GM21825 (cell line): ENCODE measurements around the gene KIF6.

Experiments
- ATAC-seq: cut with Tn5 transposase; IDR thresholded peaks from one replicate; pipeline ENCODE4 v1.9.1; 2021; ENCODE audit warnings: mild to moderate bottlenecking, moderate library complexity; ENCODE audit not compliant: unreplicated experiment

The KIF6 gene

DNA sequence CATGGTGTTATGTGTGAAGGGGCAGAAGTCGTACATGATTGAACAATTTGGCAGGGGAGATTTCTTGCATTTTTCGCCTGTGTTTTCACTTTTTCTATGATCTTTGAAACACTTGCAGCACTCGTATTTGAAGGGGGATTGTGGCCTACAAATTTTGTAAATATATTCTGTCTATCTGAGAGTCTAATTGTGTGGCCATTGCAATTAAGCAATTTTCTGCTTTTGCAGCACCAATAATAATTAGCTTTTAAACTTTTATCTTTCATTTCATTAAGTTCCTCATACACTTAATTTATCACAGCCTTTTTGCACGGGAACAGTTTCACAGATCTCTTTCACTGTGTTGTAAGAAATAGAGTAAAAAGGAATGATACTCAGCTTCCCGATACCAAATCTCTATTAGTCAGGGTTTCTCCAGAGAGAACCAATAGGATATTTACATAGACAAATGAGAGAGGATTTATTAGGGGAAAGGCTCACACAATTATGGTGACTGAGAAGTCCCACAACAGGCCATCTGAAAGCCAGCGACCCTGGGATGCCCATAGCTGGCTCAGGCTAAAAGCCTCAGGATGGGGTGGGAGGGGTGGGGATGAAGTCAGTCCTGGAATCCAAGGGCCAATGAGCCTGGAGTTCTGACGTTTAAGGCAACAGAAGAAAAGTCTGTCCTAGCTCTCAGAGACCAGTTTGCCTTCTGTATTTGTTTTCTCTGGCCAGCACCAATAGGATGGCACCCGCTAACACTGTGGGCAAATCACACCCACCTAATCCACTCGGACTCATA, 58.3 kb downstream of the KIF6 start:
- no peak for ATAC-seq

GRCh38 chr6:39665861-39666260, 59.3 kb downstream of the KIF6 start:
- ATAC-seq, result no peak

DNA sequence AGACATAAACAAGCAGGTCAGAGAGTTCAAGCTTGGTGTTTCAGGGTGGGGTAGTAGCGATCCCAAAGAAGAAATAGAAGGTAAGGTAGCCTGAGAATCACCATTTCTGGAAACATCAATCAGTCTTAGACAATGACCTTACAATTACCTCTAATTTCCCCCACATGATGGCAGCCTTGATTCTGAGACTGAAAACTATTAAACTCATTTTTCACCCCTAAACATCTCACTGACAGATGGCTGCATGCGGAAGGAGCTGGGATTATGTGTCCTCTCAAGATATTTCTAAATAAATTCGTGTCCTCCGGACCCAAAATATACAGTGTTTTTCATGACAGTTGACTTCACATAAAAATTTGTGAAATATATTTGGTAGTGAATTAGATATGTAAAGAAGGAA, 61.0 kb downstream of the KIF6 start:
- ATAC-seq, result no peak

GRCh38 chr6:39657355-39658135, 67.7 kb downstream of the KIF6 start:
- ATAC-seq, result no peak

DNA sequence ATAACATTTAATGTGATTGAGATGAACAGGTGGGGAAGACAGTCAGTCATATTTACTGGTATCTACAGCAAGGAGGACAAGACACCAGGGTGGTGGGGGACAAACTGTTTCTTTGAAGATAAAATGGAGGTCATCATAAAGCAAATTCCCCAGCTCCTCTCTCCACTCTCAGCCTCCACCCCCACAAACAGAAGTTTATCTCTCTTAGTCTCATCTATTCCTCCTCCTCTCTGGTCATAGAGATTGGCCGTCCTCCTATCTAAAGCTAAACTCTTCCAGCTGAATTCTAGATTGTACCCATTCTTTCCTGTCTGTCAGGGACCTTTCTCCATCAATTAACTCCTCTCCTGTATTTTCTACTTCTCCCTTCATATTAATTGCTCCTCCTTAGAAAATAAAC, 71.1 kb downstream of the KIF6 start:
- no peak for ATAC-seq

DNA sequence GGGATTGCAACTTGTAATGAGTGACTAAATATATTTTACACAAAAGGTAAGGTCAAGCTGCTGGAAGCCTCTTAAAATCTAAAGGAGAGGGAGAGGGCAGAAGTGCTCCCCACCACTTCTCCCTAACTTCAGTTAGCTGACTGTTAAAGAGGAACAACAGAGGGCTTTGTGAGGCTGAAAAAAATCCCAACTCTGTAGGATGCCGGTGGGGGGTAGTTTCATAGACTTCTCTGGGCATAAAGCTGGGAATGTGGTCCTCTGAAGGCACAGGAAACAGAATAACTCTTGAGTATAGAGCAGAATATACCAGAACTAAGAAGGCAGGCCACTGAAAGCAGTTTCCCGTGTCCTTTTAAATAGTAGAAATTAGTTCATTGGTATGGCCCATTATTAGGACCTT, 71.6 kb downstream of the KIF6 start:
- ATAC-seq, result no peak

- ATAC-seq, result no peak
Measured at GRCh38 chr6:39649996-39650395, 75.2 kb downstream of the KIF6 start.

GRCh38 chr6:39646751-39647420, 78.3 kb downstream of the KIF6 start:
- no peak for ATAC-seq

DNA sequence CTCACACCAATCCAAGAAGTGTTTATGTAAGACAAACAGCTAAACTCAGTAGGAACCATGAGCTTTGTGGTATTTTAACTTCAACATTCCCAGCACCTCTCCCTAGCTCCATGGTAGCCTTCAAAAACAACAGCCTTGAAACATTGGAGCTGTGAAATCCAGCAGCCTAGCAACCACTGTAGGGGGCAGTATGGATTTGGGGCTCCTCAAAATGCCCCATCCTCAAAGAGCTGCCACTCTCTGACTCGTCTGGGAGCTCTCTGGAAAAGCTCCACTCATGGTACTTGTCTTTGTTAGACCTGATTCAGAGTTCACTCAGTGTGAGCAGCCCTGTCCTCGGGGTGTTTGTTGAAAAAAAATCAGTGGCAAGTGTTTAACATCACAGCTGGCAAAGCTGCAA, 82.9 kb downstream of the KIF6 start:
- no peak for ATAC-seq

DNA sequence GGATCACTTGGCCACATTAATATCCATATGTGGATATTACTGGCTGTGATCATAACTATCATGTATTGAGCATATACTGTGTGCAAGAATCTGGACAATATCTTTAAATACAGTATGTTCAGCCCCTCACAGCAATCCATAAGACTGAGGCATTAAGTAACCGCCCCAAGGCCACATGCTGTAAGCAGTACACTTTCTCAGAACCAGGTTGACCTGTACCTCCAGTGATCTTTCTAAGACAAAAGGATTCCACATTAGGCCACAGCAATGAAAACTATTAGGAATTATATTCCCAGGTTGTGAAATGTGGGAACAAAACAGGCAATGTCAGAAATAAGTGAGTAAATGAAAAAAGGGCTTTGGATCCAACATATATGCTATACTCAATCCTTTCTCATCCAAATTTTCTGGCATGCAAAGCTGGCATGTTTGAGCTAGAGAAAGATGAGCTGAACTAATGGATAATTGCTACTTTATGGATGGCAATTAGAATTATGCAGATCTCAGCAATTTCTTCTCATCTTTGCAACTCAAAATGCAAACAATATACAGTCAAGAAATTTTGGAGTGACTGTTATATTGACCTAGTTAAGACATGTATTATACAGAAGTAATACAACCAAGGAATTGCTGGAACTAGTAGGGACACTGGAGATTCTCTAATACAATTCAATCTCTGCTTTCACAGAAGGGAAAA, 86.9 kb downstream of the KIF6 start:
- ATAC-seq, result no peak

DNA sequence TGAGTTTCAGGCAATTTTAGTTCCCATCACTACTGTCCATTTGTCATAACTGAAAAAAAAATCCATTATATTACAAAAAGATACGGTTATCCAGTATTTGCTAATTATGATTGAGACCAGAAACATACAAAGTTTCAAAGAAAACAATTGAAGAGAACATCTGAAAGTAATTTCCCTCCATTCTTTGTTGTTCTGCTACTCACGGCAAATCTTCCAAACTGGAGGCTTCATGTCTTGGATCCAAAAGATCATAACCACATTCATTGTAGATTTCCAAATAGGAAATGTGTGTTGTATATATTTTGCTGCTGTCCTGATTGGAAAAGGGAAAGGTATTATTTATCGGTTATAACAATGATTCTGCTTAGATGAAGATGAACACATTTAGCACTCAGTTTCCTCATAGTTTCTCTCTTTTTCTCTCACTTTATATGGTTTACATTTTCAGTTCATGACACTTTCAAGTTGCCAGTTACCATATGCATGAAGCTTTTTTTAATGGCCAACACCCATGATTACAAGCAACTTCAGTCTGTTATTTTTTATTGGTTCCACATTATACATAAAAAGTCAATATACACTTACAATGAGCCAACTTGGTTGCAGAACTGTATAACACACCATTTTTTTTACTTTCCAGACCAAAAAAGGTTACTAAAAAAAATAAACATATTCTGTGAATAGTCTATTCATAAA, 90.4 kb downstream of the KIF6 start:
- ATAC-seq, result no peak

- ATAC-seq, result no peak
Measured at GRCh38 chr6:39625209-39625608, 100.0 kb downstream of the KIF6 start.

- no peak for ATAC-seq
Measured at GRCh38 chr6:39623750-39624149, 101.5 kb downstream of the KIF6 start.

DNA sequence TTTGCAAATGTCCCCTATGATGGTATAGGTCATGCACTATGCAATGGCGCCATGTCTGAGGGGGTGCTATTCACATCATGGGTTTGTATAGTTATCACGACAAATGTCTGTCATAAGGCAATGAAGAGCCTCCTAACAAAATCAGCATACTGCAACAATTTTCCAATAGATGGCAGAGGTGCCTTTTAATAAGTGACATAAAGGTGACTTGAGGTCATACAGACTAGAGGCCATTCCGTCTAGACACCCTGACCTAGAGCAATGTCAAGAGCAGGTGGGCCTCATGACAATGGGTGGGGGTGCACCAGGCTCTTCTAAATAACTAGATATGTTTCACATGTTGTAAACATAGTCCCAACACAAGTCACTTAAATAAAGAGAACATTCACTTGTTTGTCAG, 107.7 kb downstream of the KIF6 start:
- no peak for ATAC-seq

GRCh38 chr6:39617026-39617425, 108.2 kb downstream of the KIF6 start:
- no peak for ATAC-seq

DNA sequence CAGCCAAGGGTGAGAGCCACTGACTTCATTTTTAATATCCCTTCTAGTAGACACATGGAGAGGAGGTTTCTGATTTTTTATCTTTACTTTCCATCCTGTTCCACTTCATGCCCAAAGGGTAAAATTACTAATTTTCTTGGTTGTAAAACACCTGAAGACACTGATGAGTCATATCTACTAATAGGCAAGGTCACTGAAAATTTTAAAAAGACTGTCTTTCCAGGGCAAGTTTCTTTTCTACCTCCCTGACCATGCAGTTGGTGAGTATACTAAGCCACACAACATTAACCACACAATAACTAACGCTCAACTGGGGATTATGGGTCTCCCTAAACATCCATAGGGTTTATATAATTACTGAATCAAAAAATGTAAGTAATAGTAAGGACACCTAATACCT, 109.6 kb downstream of the KIF6 start:
- ATAC-seq, result no peak

- ATAC-seq, result no peak
Measured at GRCh38 chr6:39614393-39614950, 110.7 kb downstream of the KIF6 start.

GRCh38 chr6:39610221-39610620, 115.0 kb downstream of the KIF6 start:
- no peak for ATAC-seq

DNA sequence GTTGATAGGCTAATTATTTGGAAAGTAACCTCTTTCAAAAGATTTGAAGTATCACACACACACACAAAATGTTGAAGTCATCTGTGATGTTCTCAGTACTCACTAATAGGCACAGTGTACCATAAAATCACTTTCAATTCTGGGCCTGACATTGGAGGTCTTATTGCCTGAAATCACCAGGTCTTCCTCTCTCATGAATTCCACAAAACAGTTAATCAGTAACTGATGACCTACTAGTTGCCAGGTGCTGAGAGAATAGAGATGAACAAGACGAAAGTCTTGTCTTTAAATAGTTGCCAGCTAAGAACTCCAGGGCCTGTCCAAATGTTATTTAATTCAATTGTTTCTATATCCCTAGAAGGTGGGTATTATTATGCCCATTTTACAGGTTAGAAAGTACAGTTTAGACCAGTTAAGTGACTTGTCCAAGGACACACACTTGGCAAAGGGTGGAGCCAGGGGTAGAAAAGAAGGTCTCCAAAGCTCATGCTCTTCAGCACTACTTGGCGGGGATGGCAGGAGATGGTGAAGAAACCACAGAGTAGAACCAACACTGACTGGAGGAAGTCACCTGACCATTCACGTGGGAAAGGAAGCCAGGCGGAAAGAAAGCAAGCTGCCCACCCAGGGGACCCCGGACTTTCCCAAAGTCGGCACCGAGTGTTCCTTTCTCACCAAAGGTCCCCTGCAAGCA, 116.4 kb downstream of the KIF6 start:
- peak; percentile 75 for ATAC-seq
